Sciatic nerve (tissue), 2 donors: ENCODE measurements around the gene POLR2E. TPM values are rescaled to one million over a fixed set of nuclear protein-coding genes. Genes with fewer than 3 reads are reported as not detected.

Experiments used
- ATAC-seq: fragments of 200-7000 bp; cut with Tn5 transposase; one replicate; pipeline ENCODE4 v1.9.1; 2020; ENCODE audit warnings: mild to moderate bottlenecking, moderate library complexity
- DNase-seq: peaks from one replicate; pipeline ENCODE4 v3.0.0-alpha.2; 2020; ENCODE audit warnings: low spot score
- intact Hi-C: fragments of 100-400 bp; cut with DNase I; formaldehyde crosslinking; loops from one replicate; pipeline ENCODE4 v1.14.2; 2022
- total RNA-seq: library from RNA; stranded (reverse); fragmentation: NEBNext Ultra II Directional; extraction: Animal tissue kit (Norgen Biotek cat#: 25700); gene quantifications from one replicate; pipeline ENCODE4 v1.2.1, GENCODE V29; 2021
- donor health status: DM: no; HTN: no; CAD: no.
- donor health status: DM: no; HTN: no; CAD: no.

The POLR2E gene
- total RNA-seq, 1 donor from 2014 or later: 99.8 TPM

- no peak for ATAC-seq
- intact Hi-C loops: no loop called here
- no peak for DNase-seq
Observed at GRCh38 chr19:1057176-1057855, 37.9 kb downstream of the POLR2E start.

GRCh38 chr19:1055886-1056620 lies 39.1 kb downstream of the POLR2E start:
- no peak for ATAC-seq
- no peak for DNase-seq
- intact Hi-C loops: no loop called here

- intact Hi-C loops: no loop called here
- DNase-seq (no peak), ATAC-seq (no peak)
Observed at GRCh38 chr19:1055028-1055425, 40.1 kb downstream of the POLR2E start.

GRCh38 chr19:1054102-1055027 lies 40.8 kb downstream of the POLR2E start:
- DNase-seq (no peak), ATAC-seq (peak; percentile 19)
- intact Hi-C loops: no loop called here

- intact Hi-C loops: no loop called here
- DNase-seq (no peak), ATAC-seq (no peak)
Observed at GRCh38 chr19:1053176-1054101, 41.7 kb downstream of the POLR2E start.

GRCh38 chr19:1052349-1052975 lies 42.7 kb downstream of the POLR2E start:
- no peak for DNase-seq
- intact Hi-C loops: no loop called here
- ATAC-seq: no peak

GRCh38 chr19:1051791-1052190 lies 43.4 kb downstream of the POLR2E start:
- no peak for DNase-seq

GRCh38 chr19:1050989-1051788 lies 44.0 kb downstream of the POLR2E start:
- intact Hi-C loops: no loop called here
- DNase-seq: no peak
- no peak for ATAC-seq

More at GRCh38 chr19:1051791-1052190, 43.4 kb downstream of the POLR2E start:
- intact Hi-C loops: no loop called here
- ATAC-seq: no peak

GRCh38 chr19:1049800-1050199 lies 45.4 kb downstream of the POLR2E start:
- DNase-seq (no peak), ATAC-seq (no peak)
- intact Hi-C loops: no loop called here

GRCh38 chr19:1049106-1049505 lies 46.1 kb downstream of the POLR2E start:
- DNase-seq: no peak
- intact Hi-C loops: no loop called here
- no peak for ATAC-seq

- DNase-seq: no peak
- intact Hi-C loops: no loop called here
- no peak for ATAC-seq
Observed at GRCh38 chr19:1047696-1048147, 47.5 kb downstream of the POLR2E start.

- DNase-seq (no peak), ATAC-seq (no peak)
- intact Hi-C loops: no loop called here
Observed at GRCh38 chr19:1046836-1047695, 48.1 kb downstream of the POLR2E start.

- intact Hi-C loops: no loop called here
- DNase-seq (no peak), ATAC-seq (no peak)
Observed at GRCh38 chr19:1046117-1046626, 49.0 kb downstream of the POLR2E start.

- DNase-seq (no peak), ATAC-seq (no peak)
- intact Hi-C loops: no loop called here
Observed at GRCh38 chr19:1045247-1045603, 50.0 kb downstream of the POLR2E start.

GRCh38 chr19:1042689-1043511 lies 52.3 kb downstream of the POLR2E start:
- intact Hi-C loops: no loop called here
- ATAC-seq (peak; percentile 5), DNase-seq (no peak)
